ENCODE data around the gene GID4. TPM values are rescaled to one million over a fixed set of nuclear protein-coding genes. Genes with fewer than 3 reads are reported as not detected.

The GID4 gene
- total RNA-seq, 2 donors from 2014 or later: 4.7 to 7.0 TPM

- no peak for ATAC-seq
- DNase-seq: no peak
- intact Hi-C loops (cut with DNase I, micrococcal nuclease): no loop called here
These were observed 76.3 kb downstream of the GID4 start for GRCh38 chr17:18115517-18115916.

GRCh38 chr17:18116078-18116477 is 76.9 kb downstream of the GID4 start:
- no peak for DNase-seq
- no peak for ATAC-seq
- intact Hi-C loops (cut with DNase I, micrococcal nuclease): no loop called here

GRCh38 chr17:18117533-18117932 is 78.3 kb downstream of the GID4 start:
- DNase-seq: no peak
- intact Hi-C loops (cut with DNase I, micrococcal nuclease): no loop called here
- no peak for ATAC-seq

Other genes starting within 250 kb of the GID4 start
- gene SREBF1, start 202.4 kb upstream of the GID4 start, total RNA-seq: 100 to 1,000 TPM; 125 to 161 TPM
- gene TOM1L2, start 67.0 kb upstream of the GID4 start, total RNA-seq: 10 to 100 TPM; 55.5 to 72.9 TPM
- gene DRC3, start 66.5 kb upstream of the GID4 start, total RNA-seq: 1 to 10 TPM in 1 of 2 donors, under 1 TPM in 1; 0.61 to 1.3 TPM
- gene ATPAF2, start 240 bp upstream of the GID4 start, total RNA-seq: 10 to 100 TPM; 29.0 to 32.0 TPM
- 10 to 100 TPM; 25.4 to 29.3 TPM for gene DRG2, start 48.5 kb downstream of the GID4 start, total RNA-seq
- 1 to 10 TPM in 1 of 2 donors, under 1 TPM in 1; 0.75 to 2.4 TPM for gene MYO15A, start 69.3 kb downstream of the GID4 start, total RNA-seq
- gene ALKBH5, start 144.4 kb downstream of the GID4 start, total RNA-seq: 10 to 100 TPM; 83.7 to 89.8 TPM
- 1 to 10 TPM; 7.5 to 8.6 TPM for gene LLGL1, start 186.2 kb downstream of the GID4 start, total RNA-seq
- 100 to 1,000 TPM; 276 to 285 TPM for gene FLII, start 219.3 kb downstream of the GID4 start, total RNA-seq
- 10 to 100 TPM; 13.8 to 18.3 TPM for gene MIEF2, start 221.3 kb downstream of the GID4 start, total RNA-seq